Heart right ventricle (tissue), 16 donors: ENCODE measurements around the gene PPP2R3A. TPM values are rescaled to one million over a fixed set of nuclear protein-coding genes. Genes with fewer than 3 reads are reported as not detected.

Source experiments
- ATAC-seq, 8 donors: fragments of 200-7000 bp; cut with Tn5 transposase; one replicate each; pipeline ENCODE4 v1.9.1; 2020; ENCODE audit warnings: mild to moderate bottlenecking in 8 of 8, moderate library complexity in 8 of 8, moderate number of reproducible peaks in 1 of 8
- DNase-seq, 2 donors: peaks; one replicate each; pipeline ENCODE4 v3.0.0-alpha.2; 2020
- H3K27ac ChIP-seq, 10 donors: fragments of 200-600 bp; sonication (generic) in 2 of 10; one replicate each; pipeline versions ENCODE4 v1.5.0 to v1.8.0; 2020 to 2022; ENCODE audit warnings: mild to moderate bottlenecking in 3 of 10
- H3K27me3 ChIP-seq, 7 donors: fragments of 200-600 bp; one replicate each; pipeline ENCODE4 v1.8.0; 2021 to 2022; ENCODE audit warnings: mild to moderate bottlenecking in 2 of 7
- H3K36me3 ChIP-seq, 9 donors: fragments of 200-600 bp; sonication (generic) in 1 of 9; one replicate each; pipeline versions ENCODE4 v1.5.0 to v1.8.0; 2020 to 2022; ENCODE audit warnings: mild to moderate bottlenecking in 2 of 9
- H3K4me1 ChIP-seq, 9 donors: fragments of 200-600 bp; sonication (generic) in 1 of 9; one replicate each; pipeline versions ENCODE4 v1.5.0 to v1.8.0; 2020 to 2022; ENCODE audit warnings: mild to moderate bottlenecking in 4 of 9
- H3K4me3 ChIP-seq, 10 donors: fragments of 200-600 bp; sonication (generic) in 2 of 10; one replicate each; pipeline versions ENCODE4 v1.5.0 to v1.8.0; 2020 to 2022; ENCODE audit warnings: mild to moderate bottlenecking in 7 of 10, moderate library complexity in 2 of 10
- H3K9me3 ChIP-seq, 11 donors: fragments of 200-600 bp in 10 of 11; sonication (generic) in 2 of 11; one replicate each; pipeline versions ENCODE4 v1.5.0 to v1.8.0; 2013 to 2022; ENCODE audit warnings: mild to moderate bottlenecking in 2 of 11, control low read depth in 1 of 11, moderate library complexity in 1 of 11
- CTCF ChIP-seq, 9 donors: fragments of 200-600 bp; sonication (generic) in 2 of 9; IDR thresholded peaks; one replicate each; pipeline versions ENCODE4 v1.5.0 to v1.8.0; 2021 to 2022; ENCODE audit warnings: antibody characterized with exemption in 9 of 9, mild to moderate bottlenecking in 5 of 9, moderate library complexity in 1 of 9
- WGBS, 2 donors: extraction: QIAGEN DNeasy Blood & Tissue Kit; methylation state at CpG; one replicate each; pipeline ENCODE4 v1.1.7; 2013; ENCODE audit warnings: inconsistent platforms in 1 of 2; 5-methylcytosine and 5-hydroxymethylcytosine counted together
- intact Hi-C, 10 donors: fragments of 100-400 bp; cut with DNase I; formaldehyde crosslinking; loops; one replicate each; pipeline versions ENCODE4 v1.11.1 to v1.14.2; 2022
- polyA plus RNA-seq, 2 donors: library from polyadenylated mRNA; stranded (reverse); fragments of 200-250 nt; gene quantifications; one replicate each; pipeline ENCODE4 v1.2.3, GENCODE V29; 2013
- total RNA-seq, 10 donors: library from RNA; stranded (reverse); fragmentation: NEBNext Ultra II Directional in 3 of 10; extraction: Animal tissue kit (Norgen Biotek cat#: 25700) in 3 of 10; gene quantifications; one replicate each; pipeline versions ENCODE4 v1.2.1 to v1.2.4, GENCODE V29; 2021 to 2023
- donor health status: Arrhythmogenic right ventricular cardiomyopathy.
- donor health status: ischemic (EF 13 %, LVEDD 7.1; RV severe dilation, severe dysfunction).
- donor health status: healthy with polysubstance abuse.
- donor health status: DM: no; HTN: yes; CAD: no.
- donor health status: DM: no; HTN: no; CAD: no.
- donor health status: ischemic (EF 25% LVEDD 6.9; RV normal size, moderate dysfunction).
- donor health status: ischemic (EF 25% LVEDD 5.7; RV mildly dilated, moderate dysfunction).
- donor health status: healthy.
- donor health status: DM: yes; HTN: yes; CAD: no.
- donor health status: Ischemic cardiomyopathy.
- donor health status: ischemic (EF 35%, LVEDD 5.7; RV mildly dilated, moderate dysfunction).
- donor health status: nonischemic (EF 11% LVEDD 7.7; RV severe dilation, severe dysfunction).
- donor health status: DM: yes; HTN: yes; CAD: no.
- donor health status: PGD.
- donor health status: ischemic (EF 29% LVEDD 5.4; RV normal size, mild dysfunction).
- donor health status: nonischemic (EF 23%, LVEDD 6.1; RV moderate dilation, normal function).

Gene PPP2R3A
- total and polyA plus RNA-seq, 12 donors = 4.9 to 148 (median 106) TPM

- H3K27ac ChIP-seq = peak within 1 kb of the TSS; percentile 98 to 100 (median 100)
- WGBS, 2 donors = 0 to 1% methylated on average over 37 of the region's 37 CpGs
- no peaks in the 10 kb centered on the region for H3K36me3 ChIP-seq
- intact Hi-C loops = loop anchor here in 7 of 10 donors (1.0 to 10.0 kb wide), 9 partner anchors 51 to 557 kb away; partner anchors contain the start of genes PCCB (in 4 of the 7), STAG1 (in 3 of the 7) and PPP2R3A (in 1 of the 7)
- peaks cover 3 to 45% (median 37%) of the 10 kb centered on the region in 9 donors for H3K4me1 ChIP-seq
- H3K27me3 ChIP-seq = no peaks in the 10 kb centered on the region
- ATAC-seq (peak in 4 of 8 donors; percentile 21 to 66 (median 28)), DNase-seq (no peak)
- H3K4me3 ChIP-seq = peak within 1 kb of the TSS; percentile 70 to 95 (median 80)
- no peak for TF ChIP-seq CTCF (IDR thresholded peaks at IDR 0.05)
- H3K9me3 ChIP-seq = no peaks in the 10 kb centered on the region
Observed at GRCh38 chr3:136196064-136196400, 230.5 kb downstream of the PPP2R3A start, which contains the start of gene MSL2. MSL2 (minus strand) TSS chr3:136196335; CDS start chr3:136195113, 1,222 bp downstream.

GRCh38 chr3:136196401-136197158 lies 231.1 kb downstream of the PPP2R3A start:
- peak in 1 of 9 donors; percentile 10 for TF ChIP-seq CTCF (IDR thresholded peaks at IDR 0.05)
- WGBS, 2 donors = 0 to 1% methylated on average over 64 of the region's 64 CpGs
- Histone ChIP-seq H3K4me3 (peak overlapping the region; percentile 70 to 95 (median 80)), H3K36me3 (no peaks in the 10 kb centered on the region), H3K27me3 (no peaks in the 10 kb centered on the region), H3K27ac (peak overlapping the region; percentile 98 to 100 (median 100)), H3K4me1 (peaks cover 3 to 39% (median 31%) of the 10 kb centered on the region in 9 donors), H3K9me3 (no peaks in the 10 kb centered on the region)
- ATAC-seq (peak; percentile 89 to 96 (median 94)), DNase-seq (peak; percentile 99)
- intact Hi-C loops = loop anchor here in 7 of 10 donors (1.0 to 10.0 kb wide), 9 partner anchors 51 to 556 kb away; partner anchors contain the start of genes PCCB (in 5 of the 7), STAG1 (in 3 of the 7) and PPP2R3A (in 1 of the 7)

GRCh38 chr3:136197159-136197793 lies 231.7 kb downstream of the PPP2R3A start:
- DNase-seq = no peak
- TF ChIP-seq CTCF (IDR thresholded peaks at IDR 0.05) = no peak
- WGBS, 2 donors = 13 to 18% methylated on average over 15 of the region's 15 CpGs
- H3K36me3 ChIP-seq = no peaks in the 10 kb centered on the region
- H3K4me3 ChIP-seq = peak overlapping the region; percentile 70 to 95 (median 80)
- intact Hi-C loops = loop anchor here in 6 of 10 donors (1.0 to 10.0 kb wide), 9 partner anchors 50 to 556 kb away; partner anchors contain the start of genes PCCB (in 3 of the 6), STAG1 (in 3 of the 6) and PPP2R3A (in 1 of the 6)
- H3K27ac ChIP-seq = peak overlapping the region; percentile 98 to 100 (median 100)
- no peaks in the 10 kb centered on the region for H3K9me3 ChIP-seq
- peaks cover 3 to 32% (median 24%) of the 10 kb centered on the region in 9 donors for H3K4me1 ChIP-seq
- ATAC-seq = no peak
- no peaks in the 10 kb centered on the region for H3K27me3 ChIP-seq

Other genes with a start within 250 kb of the PPP2R3A start
- 10 to 100 TPM; 16.5 to 25.2 (median 20.9) TPM for gene MSL2, start 230.6 kb downstream of the PPP2R3A start, total RNA-seq
- gene MSL2, start 230.6 kb downstream of the PPP2R3A start, polyA plus RNA-seq = 1 to 10 TPM; 3.8 TPM